HepG2 (cell line): ENCODE measurements around the gene UBTD2. TPM values are rescaled to one million over a fixed set of nuclear protein-coding genes. Genes with fewer than 3 reads are reported as not detected.
A peak's percentile ranks its signal among the peaks of the same experiment; 100 is the strongest.

Experiments
- ERF ChIP-seq: IDR thresholded peaks from 2 replicates; pipeline ENCODE4 v1.6.1; 2018; ENCODE audit warnings: missing biosample characterization, missing genetic modification reagents
- NFE2L2 ChIP-seq: fragments of 150-350 bp; IDR thresholded peaks from 2 replicates; pipeline ENCODE4 v1.6.1; 2014; ENCODE audit warnings: low read length
- NFKBIZ ChIP-seq: IDR thresholded peaks from 2 replicates; pipeline ENCODE4 v1.6.1; 2018; ENCODE audit warnings: missing genetic modification reagents, missing compliant biosample characterization
- RAD21 ChIP-seq: fragments of 450-650 bp; formaldehyde crosslinking; IDR thresholded peaks from 2 replicates; pipeline ENCODE4 v1.5.0; 2020; ENCODE audit warnings: mild to moderate bottlenecking
- SOX13 ChIP-seq, 3 experiments: fragments of 450-650 bp in 1 of 3; sonication (generic) in 1 of 3; formaldehyde crosslinking in 1 of 3; IDR thresholded peaks in 2 of 3; conservative IDR thresholded peaks in 1 of 3; 2 replicates each; pipeline versions ENCODE4 v1.5.0 to v1.6.1; 2016 to 2020; ENCODE audit warnings: antibody characterized with exemption in 1 of 3, mild to moderate bottlenecking in 1 of 3, missing compliant biosample characterization in 1 of 3, missing genetic modification reagents in 1 of 3, moderate library complexity in 1 of 3
- TCF12 ChIP-seq, 2 experiments: fragments of 450-650 bp in 1 of 2; sonication (generic) in 1 of 2; formaldehyde crosslinking in 1 of 2; IDR thresholded peaks; 2 replicates each; pipeline versions ENCODE4 v1.6.1 to v1.8.0; 2017 to 2022; ENCODE audit warnings: antibody characterized with exemption in 1 of 2, mild to moderate bottlenecking in 1 of 2, missing genetic modification reagents in 1 of 2, moderate library complexity in 1 of 2
- ZNF274 ChIP-seq: sonication (generic); formaldehyde crosslinking; IDR thresholded peaks from 2 replicates; pipeline ENCODE4 v1.5.1; 2020; ENCODE audit warnings: mild to moderate bottlenecking, missing genetic modification reagents
- polyA plus RNA-seq, 8 experiments: library from polyadenylated mRNA; depleted of rRNA in 3 of 8; stranded (reverse) in 7 of 8; unstranded in 1 of 8; fragments of >200 nt; fragmentation: Illumina TruSeq in 4 of 8; extraction: Trizol in 4 of 8; gene quantifications; 2 replicates each; pipeline versions ENCODE4 v1.2.1 to v1.2.3, GENCODE V29; 2011 to 2016; ENCODE audit warnings: low read depth in 4 of 8, missing spikeins in 1 of 8, mixed read lengths in 1 of 8; ENCODE audit not compliant: insufficient read depth in 1 of 8
- total RNA-seq, 5 experiments: library from RNA; depleted of rRNA; stranded (reverse); fragments of >200 nt; fragmentation: Illumina TruSeq; extraction: Trizol; gene quantifications; 2 replicates each; pipeline ENCODE4 v1.2.3, GENCODE V29; 2016; ENCODE audit warnings: low read depth in 1 of 5
- TF ChIP-seq, protein P1 (sequence below): sonication (generic); formaldehyde crosslinking; IDR thresholded peaks from 2 replicates; pipeline ENCODE4 v1.4.0; 2020; ENCODE audit warnings: missing genetic modification reagents
- TF ChIP-seq, protein P2 (sequence below): sonication (generic); formaldehyde crosslinking; IDR thresholded peaks from 2 replicates; pipeline ENCODE4 v1.4.0; 2020; ENCODE audit warnings: mild to moderate bottlenecking, missing genetic modification reagents, borderline replicate concordance
- TF ChIP-seq, protein P3 (sequence below): sonication (generic); formaldehyde crosslinking; IDR thresholded peaks from 2 replicates; pipeline ENCODE4 v1.4.0; 2020; ENCODE audit warnings: mild to moderate bottlenecking, missing genetic modification reagents
- TF ChIP-seq, protein P4 (sequence below): sonication (generic); formaldehyde crosslinking; IDR thresholded peaks from 2 replicates; pipeline ENCODE4 v1.4.0; 2020; ENCODE audit warnings: missing genetic modification reagents, borderline replicate concordance
- TF ChIP-seq, protein P5 (sequence below): sonication (generic); formaldehyde crosslinking; IDR thresholded peaks from 2 replicates; pipeline ENCODE4 v1.4.0; 2020; ENCODE audit warnings: missing genetic modification reagents

Gene UBTD2
- total and polyA plus RNA-seq, 2 of the 13 experiments (the other 11 are each of a cell fraction or from before 2014, with no cell fraction given) = 15.2 to 24.1 TPM

DNA sequence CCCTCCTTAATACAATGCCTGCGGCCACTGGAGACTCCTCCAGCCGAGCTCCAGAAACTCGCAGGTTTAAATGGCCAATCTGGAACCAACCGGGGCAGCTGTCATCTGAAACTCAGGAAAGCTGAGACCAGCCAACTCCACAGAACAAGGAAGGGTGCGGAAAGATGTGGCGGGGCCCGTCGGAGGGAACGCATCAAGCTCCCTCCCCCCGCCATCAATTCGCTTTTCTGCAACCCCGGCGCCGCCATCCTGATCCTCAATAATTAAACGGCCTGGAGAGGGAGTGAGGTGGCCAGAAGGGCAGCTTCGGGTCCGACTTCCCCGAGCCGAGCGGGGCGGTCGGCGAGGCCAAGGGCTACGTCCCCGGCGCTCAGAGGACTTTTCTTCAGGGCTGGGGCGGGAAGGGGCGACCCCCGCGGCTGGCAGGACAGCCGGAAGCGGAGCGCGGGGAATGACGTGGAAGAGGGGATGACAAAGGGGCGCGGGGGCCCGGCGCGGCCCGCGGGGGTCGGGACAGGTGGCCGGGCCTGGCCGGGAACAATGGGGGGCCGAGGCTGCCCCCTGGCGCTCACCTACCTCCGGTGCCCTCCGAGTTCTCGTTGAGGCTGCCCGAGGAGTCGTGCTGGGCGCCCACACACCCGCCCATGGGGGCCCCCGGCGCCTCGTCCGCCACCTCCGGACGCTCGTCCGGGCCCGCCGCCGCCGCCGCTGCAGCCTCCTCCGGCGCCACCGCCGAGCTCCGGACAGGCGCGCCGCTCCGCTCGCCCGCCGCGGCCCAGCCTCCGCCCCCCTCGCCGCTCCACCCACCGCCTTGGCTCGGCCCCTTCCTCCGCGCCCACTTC, at the start of gene UBTD2 (continued):
- TF ChIP-seq, protein P1, sequence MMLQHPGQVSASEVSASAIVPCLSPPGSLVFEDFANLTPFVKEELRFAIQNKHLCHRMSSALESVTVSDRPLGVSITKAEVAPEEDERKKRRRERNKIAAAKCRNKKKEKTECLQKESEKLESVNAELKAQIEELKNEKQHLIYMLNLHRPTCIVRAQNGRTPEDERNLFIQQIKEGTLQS = peak; percentile 37; the same call in 1 of the 2 replicates
- no peak for TF ChIP-seq SOX13 (IDR thresholded peaks at IDR 0.05)
- TF ChIP-seq SOX13 (CRISPR knock-in tag; conservative IDR thresholded peaks at IDR 0.05 in 1 of 2, IDR thresholded peaks at IDR 0.05 in 1 of 2) = peak in 1 of 2 experiments; percentile 53; a peak in 2 of 4 replicates
- TF ChIP-seq, protein P2, sequence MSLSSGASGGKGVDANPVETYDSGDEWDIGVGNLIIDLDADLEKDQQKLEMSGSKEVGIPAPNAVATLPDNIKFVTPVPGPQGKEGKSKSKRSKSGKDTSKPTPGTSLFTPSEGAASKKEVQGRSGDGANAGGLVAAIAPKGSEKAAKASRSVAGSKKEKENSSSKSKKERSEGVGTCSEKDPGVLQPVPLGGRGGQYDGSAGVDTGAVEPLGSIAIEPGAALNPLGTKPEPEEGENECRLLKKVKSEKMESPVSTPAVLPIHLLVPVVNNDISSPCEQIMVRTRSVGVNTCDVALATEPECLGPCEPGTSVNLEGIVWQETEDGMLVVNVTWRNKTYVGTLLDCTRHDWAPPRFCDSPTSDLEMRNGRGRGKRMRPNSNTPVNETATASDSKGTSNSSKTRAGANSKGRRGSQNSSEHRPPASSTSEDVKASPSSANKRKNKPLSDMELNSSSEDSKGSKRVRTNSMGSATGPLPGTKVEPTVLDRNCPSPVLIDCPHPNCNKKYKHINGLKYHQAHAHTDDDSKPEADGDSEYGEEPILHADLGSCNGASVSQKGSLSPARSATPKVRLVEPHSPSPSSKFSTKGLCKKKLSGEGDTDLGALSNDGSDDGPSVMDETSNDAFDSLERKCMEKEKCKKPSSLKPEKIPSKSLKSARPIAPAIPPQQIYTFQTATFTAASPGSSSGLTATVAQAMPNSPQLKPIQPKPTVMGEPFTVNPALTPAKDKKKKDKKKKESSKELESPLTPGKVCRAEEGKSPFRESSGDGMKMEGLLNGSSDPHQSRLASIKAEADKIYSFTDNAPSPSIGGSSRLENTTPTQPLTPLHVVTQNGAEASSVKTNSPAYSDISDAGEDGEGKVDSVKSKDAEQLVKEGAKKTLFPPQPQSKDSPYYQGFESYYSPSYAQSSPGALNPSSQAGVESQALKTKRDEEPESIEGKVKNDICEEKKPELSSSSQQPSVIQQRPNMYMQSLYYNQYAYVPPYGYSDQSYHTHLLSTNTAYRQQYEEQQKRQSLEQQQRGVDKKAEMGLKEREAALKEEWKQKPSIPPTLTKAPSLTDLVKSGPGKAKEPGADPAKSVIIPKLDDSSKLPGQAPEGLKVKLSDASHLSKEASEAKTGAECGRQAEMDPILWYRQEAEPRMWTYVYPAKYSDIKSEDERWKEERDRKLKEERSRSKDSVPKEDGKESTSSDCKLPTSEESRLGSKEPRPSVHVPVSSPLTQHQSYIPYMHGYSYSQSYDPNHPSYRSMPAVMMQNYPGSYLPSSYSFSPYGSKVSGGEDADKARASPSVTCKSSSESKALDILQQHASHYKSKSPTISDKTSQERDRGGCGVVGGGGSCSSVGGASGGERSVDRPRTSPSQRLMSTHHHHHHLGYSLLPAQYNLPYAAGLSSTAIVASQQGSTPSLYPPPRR = no peak
- no peak for TF ChIP-seq NFE2L2
- TF ChIP-seq, protein P3, sequence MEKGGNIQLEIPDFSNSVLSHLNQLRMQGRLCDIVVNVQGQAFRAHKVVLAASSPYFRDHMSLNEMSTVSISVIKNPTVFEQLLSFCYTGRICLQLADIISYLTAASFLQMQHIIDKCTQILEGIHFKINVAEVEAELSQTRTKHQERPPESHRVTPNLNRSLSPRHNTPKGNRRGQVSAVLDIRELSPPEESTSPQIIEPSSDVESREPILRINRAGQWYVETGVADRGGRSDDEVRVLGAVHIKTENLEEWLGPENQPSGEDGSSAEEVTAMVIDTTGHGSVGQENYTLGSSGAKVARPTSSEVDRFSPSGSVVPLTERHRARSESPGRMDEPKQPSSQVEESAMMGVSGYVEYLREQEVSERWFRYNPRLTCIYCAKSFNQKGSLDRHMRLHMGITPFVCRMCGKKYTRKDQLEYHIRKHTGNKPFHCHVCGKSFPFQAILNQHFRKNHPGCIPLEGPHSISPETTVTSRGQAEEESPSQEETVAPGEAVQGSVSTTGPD (CRISPR knock-in tag) = no peak
- TF ChIP-seq, protein P4, sequence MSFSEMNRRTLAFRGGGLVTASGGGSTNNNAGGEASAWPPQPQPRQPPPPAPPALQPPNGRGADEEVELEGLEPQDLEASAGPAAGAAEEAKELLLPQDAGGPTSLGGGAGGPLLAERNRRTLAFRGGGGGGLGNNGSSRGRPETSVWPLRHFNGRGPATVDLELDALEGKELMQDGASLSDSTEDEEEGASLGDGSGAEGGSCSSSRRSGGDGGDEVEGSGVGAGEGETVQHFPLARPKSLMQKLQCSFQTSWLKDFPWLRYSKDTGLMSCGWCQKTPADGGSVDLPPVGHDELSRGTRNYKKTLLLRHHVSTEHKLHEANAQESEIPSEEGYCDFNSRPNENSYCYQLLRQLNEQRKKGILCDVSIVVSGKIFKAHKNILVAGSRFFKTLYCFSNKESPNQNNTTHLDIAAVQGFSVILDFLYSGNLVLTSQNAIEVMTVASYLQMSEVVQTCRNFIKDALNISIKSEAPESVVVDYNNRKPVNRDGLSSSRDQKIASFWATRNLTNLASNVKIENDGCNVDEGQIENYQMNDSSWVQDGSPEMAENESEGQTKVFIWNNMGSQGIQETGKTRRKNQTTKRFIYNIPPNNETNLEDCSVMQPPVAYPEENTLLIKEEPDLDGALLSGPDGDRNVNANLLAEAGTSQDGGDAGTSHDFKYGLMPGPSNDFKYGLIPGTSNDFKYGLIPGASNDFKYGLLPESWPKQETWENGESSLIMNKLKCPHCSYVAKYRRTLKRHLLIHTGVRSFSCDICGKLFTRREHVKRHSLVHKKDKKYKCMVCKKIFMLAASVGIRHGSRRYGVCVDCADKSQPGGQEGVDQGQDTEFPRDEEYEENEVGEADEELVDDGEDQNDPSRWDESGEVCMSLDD (CRISPR knock-in tag) = no peak
- TF ChIP-seq, protein P5, sequence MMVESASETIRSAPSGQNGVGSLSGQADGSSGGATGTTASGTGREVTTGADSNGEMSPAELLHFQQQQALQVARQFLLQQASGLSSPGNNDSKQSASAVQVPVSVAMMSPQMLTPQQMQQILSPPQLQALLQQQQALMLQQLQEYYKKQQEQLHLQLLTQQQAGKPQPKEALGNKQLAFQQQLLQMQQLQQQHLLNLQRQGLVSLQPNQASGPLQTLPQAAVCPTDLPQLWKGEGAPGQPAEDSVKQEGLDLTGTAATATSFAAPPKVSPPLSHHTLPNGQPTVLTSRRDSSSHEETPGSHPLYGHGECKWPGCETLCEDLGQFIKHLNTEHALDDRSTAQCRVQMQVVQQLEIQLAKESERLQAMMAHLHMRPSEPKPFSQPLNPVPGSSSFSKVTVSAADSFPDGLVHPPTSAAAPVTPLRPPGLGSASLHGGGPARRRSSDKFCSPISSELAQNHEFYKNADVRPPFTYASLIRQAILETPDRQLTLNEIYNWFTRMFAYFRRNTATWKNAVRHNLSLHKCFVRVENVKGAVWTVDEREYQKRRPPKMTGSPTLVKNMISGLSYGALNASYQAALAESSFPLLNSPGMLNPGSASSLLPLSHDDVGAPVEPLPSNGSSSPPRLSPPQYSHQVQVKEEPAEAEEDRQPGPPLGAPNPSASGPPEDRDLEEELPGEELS (CRISPR knock-in tag) = no peak
- TF ChIP-seq TCF12 (IDR thresholded peaks at IDR 0.05) = no peak
- TF ChIP-seq TCF12 (CRISPR knock-in tag; IDR thresholded peaks at IDR 0.05) = peak; percentile 52; the same call in 1 of the 2 replicates
- no peak for TF ChIP-seq NFKBIZ (CRISPR knock-in tag)
- TF ChIP-seq RAD21 (CRISPR knock-in tag) = peak; percentile 73
- TF ChIP-seq ERF = 0 out of 2 replicates have a peak, but pooled peaks have one; percentile 10
- peak; percentile 80; the same call in 1 of the 2 replicates for TF ChIP-seq ZNF274
